GM10248 (cell line): ENCODE results near the gene SRPK1.

ENCODE experiments used
- CTCF ChIA-PET: fragments of 300-600 bp; sonication (Branson Sonifier 250); formaldehyde crosslinking; extraction: SDS; loops from one replicate; lab custom pipeline; 2021; ENCODE audit warnings: antibody characterized with exemption; lab: Yijun Ruan, JAX
- POLR2A ChIA-PET: fragments of 350-650 bp; sonication (Branson Sonifier 250); formaldehyde crosslinking; extraction: SDS; loops from one replicate; lab custom pipeline; 2020; ENCODE audit warnings: antibody characterized with exemption; lab: Yijun Ruan, JAX
- DNase-seq: peaks from one replicate; pipeline ENCODE4 v3.0.0; 2012; ENCODE audit errors: extremely low spot score
- TF ChIP-seq, protein P1 (sequence below): IDR thresholded peaks from 2 replicates; pipeline ENCODE4 v1.5.1; 2012; ENCODE audit warnings: mild to moderate bottlenecking, low read depth; ENCODE audit errors: extremely low read depth, missing control alignments, control extremely low read depth

The SRPK1 gene

DNA sequence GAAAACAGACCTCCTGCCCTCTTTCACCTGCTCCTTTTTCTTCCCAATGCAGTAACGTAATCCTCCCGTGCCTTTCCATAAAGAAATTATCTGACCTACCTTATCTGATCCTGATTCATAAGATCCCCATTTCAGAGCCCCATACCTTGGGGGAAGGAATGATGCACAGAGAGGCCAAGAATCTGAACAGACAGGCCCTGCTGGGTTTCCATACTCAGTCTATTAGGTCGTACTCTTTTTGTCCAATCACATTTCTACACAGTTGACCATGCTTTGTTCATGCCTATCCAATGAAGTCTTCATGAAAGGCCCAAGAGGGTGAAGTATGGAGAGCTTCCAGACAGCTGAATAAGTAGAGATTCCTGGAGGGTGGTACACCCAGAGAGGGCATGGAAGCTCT is 25.3 kb downstream of the SRPK1 start:
- POLR2A ChIA-PET, result no interaction called here
- CTCF ChIA-PET, result no interaction called here
- TF ChIP-seq, protein P1, sequence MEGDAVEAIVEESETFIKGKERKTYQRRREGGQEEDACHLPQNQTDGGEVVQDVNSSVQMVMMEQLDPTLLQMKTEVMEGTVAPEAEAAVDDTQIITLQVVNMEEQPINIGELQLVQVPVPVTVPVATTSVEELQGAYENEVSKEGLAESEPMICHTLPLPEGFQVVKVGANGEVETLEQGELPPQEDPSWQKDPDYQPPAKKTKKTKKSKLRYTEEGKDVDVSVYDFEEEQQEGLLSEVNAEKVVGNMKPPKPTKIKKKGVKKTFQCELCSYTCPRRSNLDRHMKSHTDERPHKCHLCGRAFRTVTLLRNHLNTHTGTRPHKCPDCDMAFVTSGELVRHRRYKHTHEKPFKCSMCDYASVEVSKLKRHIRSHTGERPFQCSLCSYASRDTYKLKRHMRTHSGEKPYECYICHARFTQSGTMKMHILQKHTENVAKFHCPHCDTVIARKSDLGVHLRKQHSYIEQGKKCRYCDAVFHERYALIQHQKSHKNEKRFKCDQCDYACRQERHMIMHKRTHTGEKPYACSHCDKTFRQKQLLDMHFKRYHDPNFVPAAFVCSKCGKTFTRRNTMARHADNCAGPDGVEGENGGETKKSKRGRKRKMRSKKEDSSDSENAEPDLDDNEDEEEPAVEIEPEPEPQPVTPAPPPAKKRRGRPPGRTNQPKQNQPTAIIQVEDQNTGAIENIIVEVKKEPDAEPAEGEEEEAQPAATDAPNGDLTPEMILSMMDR, result no peak
- no peak for DNase-seq

DNA sequence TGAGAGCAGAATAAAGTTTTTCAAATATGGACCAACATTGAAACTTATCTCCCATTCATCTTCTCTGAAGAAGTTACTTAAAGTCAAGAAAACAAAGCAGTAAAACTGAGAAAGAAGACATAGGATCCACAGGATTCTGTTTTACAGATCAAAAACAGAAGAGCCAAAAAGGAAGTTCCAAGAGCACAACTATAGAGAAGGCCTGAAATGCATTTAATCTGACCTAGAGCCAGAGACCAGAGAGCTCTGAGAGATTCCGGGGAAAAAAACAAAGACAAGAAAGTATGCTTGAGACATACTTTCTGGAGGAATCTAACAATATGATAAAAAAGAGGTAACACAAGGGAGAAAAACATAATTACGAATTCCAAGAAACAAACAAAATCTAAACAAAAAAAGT is 26.1 kb downstream of the SRPK1 start:
- DNase-seq, result no peak
- ChIA-PET POLR2A (no interaction called here), CTCF (no interaction called here)
- TF ChIP-seq, protein P1, result no peak

DNA sequence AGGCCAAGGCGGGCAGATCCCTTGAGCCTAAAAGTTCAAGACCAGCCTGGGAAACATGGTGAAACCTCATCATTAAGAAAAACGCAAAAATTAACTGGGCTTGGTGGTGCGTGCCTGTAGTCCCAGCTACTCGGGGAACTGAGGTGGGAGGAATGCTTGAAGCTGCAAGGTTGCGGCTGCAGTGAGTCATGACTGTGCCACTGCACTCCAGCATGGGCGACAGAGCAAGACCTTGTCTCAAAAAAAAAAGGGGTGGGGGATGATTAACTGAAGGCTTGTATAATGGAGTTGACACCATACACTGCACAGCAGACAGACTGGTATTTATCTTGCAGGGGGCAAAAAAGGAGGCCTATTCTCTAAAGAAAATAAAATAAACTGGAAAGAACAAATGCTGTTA is 27.7 kb downstream of the SRPK1 start:
- ChIA-PET POLR2A (no interaction called here), CTCF (interaction anchor here (1.2 to 1.5 kb wide), 3 partner anchors 11 to 19 kb away, joined by 3 to 7 read pairs (median 6); no protein-coding TSS in a partner anchor)
- no peak for DNase-seq
- TF ChIP-seq, protein P1, result no peak

DNA sequence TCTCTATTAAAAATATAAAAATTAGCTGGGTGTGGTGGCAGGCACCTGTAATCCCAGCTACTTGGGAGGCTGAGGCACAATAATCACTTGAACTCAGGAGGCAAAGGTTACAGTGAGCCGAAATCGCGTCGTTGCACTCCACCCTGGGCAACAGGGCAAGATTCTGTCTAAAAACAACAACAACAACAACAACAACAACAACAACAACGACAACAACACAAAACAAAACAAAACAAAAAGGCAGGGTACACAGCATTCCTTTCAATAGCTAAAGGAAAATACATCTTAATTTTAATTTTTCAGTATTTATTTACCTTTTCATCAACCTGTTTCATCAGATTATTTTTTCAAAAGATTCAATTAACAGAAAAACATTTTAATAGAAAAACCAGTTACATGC is 28.4 kb downstream of the SRPK1 start:
- ChIA-PET POLR2A (no interaction called here), CTCF (interaction anchor here (0.9 to 1.5 kb wide), 4 partner anchors 9 to 20 kb away, joined by 3 to 7 read pairs (median 4); no protein-coding TSS in a partner anchor)

DNA sequence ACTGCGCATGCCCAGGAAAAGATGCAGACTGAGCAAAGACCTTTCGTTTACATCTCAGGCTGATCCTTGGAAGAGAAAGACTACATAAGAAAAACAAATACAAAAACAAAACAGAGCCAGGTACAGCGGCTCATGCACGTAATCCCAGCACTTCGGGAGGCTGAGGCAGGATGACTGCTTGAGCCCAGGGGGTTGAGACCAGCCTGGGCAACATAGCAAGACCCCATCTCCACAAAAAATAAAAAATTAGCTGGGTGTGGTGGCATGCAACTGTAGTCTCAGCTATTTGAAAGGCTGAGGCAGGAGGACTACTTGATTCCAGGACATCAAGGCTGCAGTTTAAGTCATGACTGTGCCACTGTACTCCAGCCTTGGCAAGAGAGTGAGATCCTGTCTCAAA is 41.7 kb downstream of the SRPK1 start:
- no peak for DNase-seq
- POLR2A ChIA-PET, result no interaction called here
- CTCF ChIA-PET, result no interaction called here
- TF ChIP-seq, protein P1, result no peak

More for the DNA sequence above, 28.4 kb downstream of the SRPK1 start:
- TF ChIP-seq, protein P1, result no peak
- DNase-seq, result no peak

DNA sequence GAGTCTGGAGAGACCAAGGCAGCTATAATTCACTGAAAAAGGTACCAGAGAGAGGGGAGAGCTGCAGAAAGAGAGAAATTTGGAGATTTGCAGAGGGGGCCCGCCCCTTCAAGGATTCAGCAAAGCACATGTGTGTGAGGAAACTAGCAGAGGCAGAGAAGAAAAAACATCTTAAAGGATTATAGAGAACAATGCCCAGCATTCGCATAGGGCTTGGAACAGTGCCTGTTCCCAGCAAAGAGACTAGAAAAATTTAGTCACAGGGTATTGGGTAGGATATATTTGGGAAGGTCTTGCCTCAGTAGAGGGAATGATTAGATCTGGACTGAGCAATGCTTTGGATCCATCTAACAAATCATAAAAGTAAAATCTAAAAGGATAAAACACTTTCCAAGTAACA is 44.0 kb downstream of the SRPK1 start:
- CTCF ChIA-PET, result no interaction called here
- no peak for DNase-seq
- POLR2A ChIA-PET, result no interaction called here
- TF ChIP-seq, protein P1, result no peak
